ENCODE results near the gene DOCK10. TPM values are rescaled to one million over a fixed set of nuclear protein-coding genes. Genes with fewer than 3 reads are reported as not detected.
"Not testable (repeated sequence)": the region's sequence is repeated elsewhere in the genome, so short reads cannot be mapped to it uniquely, and the experiment has no call there.

DOCK10 gene
- total RNA-seq, 1 donor from 2014 or later = 138 TPM

GRCh38 chr2:224919472-224920110 is 122.7 kb downstream of the DOCK10 start:
- H3K36me3 Mint-ChIP-seq (ENCODE audit: low read depth) = peaks cover 27% of the 10 kb centered on the region
- H3K4me1 Mint-ChIP-seq = peaks cover 27% of the 10 kb centered on the region
- no peaks in the 10 kb centered on the region for H3K27me3 Mint-ChIP-seq
- no peak overlapping the region for H3K4me3 Mint-ChIP-seq
- intact Hi-C loops (cut with micrococcal nuclease) = loop anchor here (10.0 kb wide), 1 partner anchor 335 kb away; the partner anchor contains the start of gene CUL3
- H3K27ac Mint-ChIP-seq = no peak overlapping the region
- DNase-seq = peak; percentile 57
- H3K9me3 Mint-ChIP-seq = no peaks in the 10 kb centered on the region

- DNase-seq = peak; percentile 54
- Mint-ChIP-seq H3K36me3 (ENCODE audit: low read depth) (peaks cover 20% of the 10 kb centered on the region), H3K4me1 (peaks cover 20% of the 10 kb centered on the region), H3K27me3 (no peaks in the 10 kb centered on the region), H3K9me3 (no peaks in the 10 kb centered on the region), H3K27ac (no peak overlapping the region), H3K4me3 (no peak overlapping the region)
- intact Hi-C loops (cut with micrococcal nuclease) = no loop called here
Observed at GRCh38 chr2:224918626-224919471, 123.4 kb downstream of the DOCK10 start.

GRCh38 chr2:224917246-224917645 is 125.0 kb downstream of the DOCK10 start:
- H3K4me1 Mint-ChIP-seq; H3K27me3 Mint-ChIP-seq; H3K27ac Mint-ChIP-seq; intact Hi-C loops (cut with micrococcal nuclease); H3K36me3 Mint-ChIP-seq (ENCODE audit: low read depth); H3K9me3 Mint-ChIP-seq; H3K4me3 Mint-ChIP-seq; DNase-seq: not testable (repeated sequence)

- H3K27me3 Mint-ChIP-seq = no peaks in the 10 kb centered on the region
- no peak overlapping the region for H3K4me3 Mint-ChIP-seq
- peaks cover 20% of the 10 kb centered on the region for H3K4me1 Mint-ChIP-seq
- no peak for DNase-seq
- H3K27ac Mint-ChIP-seq = no peak overlapping the region
- peaks cover 21% of the 10 kb centered on the region for H3K36me3 Mint-ChIP-seq (ENCODE audit: low read depth)
- intact Hi-C loops (cut with micrococcal nuclease) = no loop called here
- no peaks in the 10 kb centered on the region for H3K9me3 Mint-ChIP-seq
Observed at GRCh38 chr2:224915136-224915535, 127.1 kb downstream of the DOCK10 start.

- H3K27ac Mint-ChIP-seq = peak overlapping the region; percentile 80
- intact Hi-C loops (cut with micrococcal nuclease) = loop anchor here (1.0 kb wide), 1 partner anchor 15 kb away; no protein-coding TSS in a partner anchor
- no peak overlapping the region for H3K4me3 Mint-ChIP-seq
- no peaks in the 10 kb centered on the region for H3K27me3 Mint-ChIP-seq
- peaks cover 46% of the 10 kb centered on the region for H3K36me3 Mint-ChIP-seq (ENCODE audit: low read depth)
- DNase-seq = peak; percentile 36
- H3K9me3 Mint-ChIP-seq = peaks cover 9% of the 10 kb centered on the region
- peaks cover 47% of the 10 kb centered on the region for H3K4me1 Mint-ChIP-seq
Observed at GRCh38 chr2:224910574-224910925, 131.7 kb downstream of the DOCK10 start.

- H3K27me3 Mint-ChIP-seq = no peaks in the 10 kb centered on the region
- DNase-seq = peak; percentile 58
- intact Hi-C loops (cut with micrococcal nuclease) = loop anchor here (1.0 kb wide), 1 partner anchor 15 kb away; no protein-coding TSS in a partner anchor
- peaks cover 9% of the 10 kb centered on the region for H3K9me3 Mint-ChIP-seq
- peak overlapping the region; percentile 80 for H3K27ac Mint-ChIP-seq
- H3K4me3 Mint-ChIP-seq = no peak overlapping the region
- peaks cover 46% of the 10 kb centered on the region for H3K36me3 Mint-ChIP-seq (ENCODE audit: low read depth)
- H3K4me1 Mint-ChIP-seq = peaks cover 46% of the 10 kb centered on the region
Observed at GRCh38 chr2:224909885-224910573, 132.2 kb downstream of the DOCK10 start.

- H3K4me3 Mint-ChIP-seq = no peak overlapping the region
- H3K9me3 Mint-ChIP-seq = peaks cover 9% of the 10 kb centered on the region
- DNase-seq = no peak
- no peaks in the 10 kb centered on the region for H3K27me3 Mint-ChIP-seq
- H3K36me3 Mint-ChIP-seq (ENCODE audit: low read depth) = peaks cover 48% of the 10 kb centered on the region
- H3K27ac Mint-ChIP-seq = peak overlapping the region; percentile 52
- peaks cover 48% of the 10 kb centered on the region for H3K4me1 Mint-ChIP-seq
- intact Hi-C loops (cut with micrococcal nuclease) = no loop called here
Observed at GRCh38 chr2:224908818-224909217, 133.4 kb downstream of the DOCK10 start.

GRCh38 chr2:224904381-224904780 is 137.9 kb downstream of the DOCK10 start:
- Mint-ChIP-seq H3K36me3 (ENCODE audit: low read depth) (peaks cover 51% of the 10 kb centered on the region), H3K4me1 (peaks cover 41% of the 10 kb centered on the region), H3K27me3 (no peaks in the 10 kb centered on the region), H3K4me3 (no peak overlapping the region), H3K27ac (no peak overlapping the region), H3K9me3 (peaks cover 9% of the 10 kb centered on the region)
- peak; percentile 26 for DNase-seq
- intact Hi-C loops (cut with micrococcal nuclease) = no loop called here

- Mint-ChIP-seq H3K36me3 (ENCODE audit: low read depth) (peaks cover 49% of the 10 kb centered on the region), H3K27ac (peak overlapping the region; percentile 29)
Observed at GRCh38 chr2:224903621-224904020, 138.6 kb downstream of the DOCK10 start.

GRCh38 chr2:224901121-224901676 is 141.1 kb downstream of the DOCK10 start:
- Mint-ChIP-seq H3K36me3 (ENCODE audit: low read depth) (peaks cover 45% of the 10 kb centered on the region), H3K4me3 (peak overlapping the region; percentile 30), H3K27me3 (no peaks in the 10 kb centered on the region), H3K27ac (peak overlapping the region; percentile 70), H3K9me3 (peaks cover 6% of the 10 kb centered on the region), H3K4me1 (peaks cover 39% of the 10 kb centered on the region)
- intact Hi-C loops (cut with micrococcal nuclease) = no loop called here
- DNase-seq = peak; percentile 45

More at GRCh38 chr2:224903621-224904020, 138.6 kb downstream of the DOCK10 start:
- peaks cover 41% of the 10 kb centered on the region for H3K4me1 Mint-ChIP-seq
- no peak overlapping the region for H3K4me3 Mint-ChIP-seq
- H3K27me3 Mint-ChIP-seq = no peaks in the 10 kb centered on the region
- peaks cover 9% of the 10 kb centered on the region for H3K9me3 Mint-ChIP-seq
- intact Hi-C loops (cut with micrococcal nuclease) = no loop called here
- DNase-seq = no peak

GRCh38 chr2:224895377-224895776 is 146.9 kb downstream of the DOCK10 start:
- Mint-ChIP-seq H3K9me3 (peaks cover 6% of the 10 kb centered on the region), H3K27me3 (no peaks in the 10 kb centered on the region), H3K4me1 (peaks cover 49% of the 10 kb centered on the region), H3K4me3 (no peak overlapping the region), H3K27ac (no peak overlapping the region), H3K36me3 (ENCODE audit: low read depth) (peaks cover 66% of the 10 kb centered on the region)
- intact Hi-C loops (cut with micrococcal nuclease) = loop anchor here (2.0 kb wide), 1 partner anchor 107 kb away; no protein-coding TSS in a partner anchor
- no peak for DNase-seq

GRCh38 chr2:224894356-224894755 is 147.9 kb downstream of the DOCK10 start:
- peak; percentile 67 for DNase-seq
- Mint-ChIP-seq H3K4me1 (peaks cover 56% of the 10 kb centered on the region), H3K9me3 (peaks cover 15% of the 10 kb centered on the region), H3K27ac (peak overlapping the region; percentile 89), H3K27me3 (no peaks in the 10 kb centered on the region), H3K36me3 (ENCODE audit: low read depth) (peaks cover 72% of the 10 kb centered on the region), H3K4me3 (peak overlapping the region; percentile 69)
- intact Hi-C loops (cut with micrococcal nuclease) = loop anchor here (2.0 kb wide), 1 partner anchor 108 kb away; no protein-coding TSS in a partner anchor

GRCh38 chr2:224893848-224894247 is 148.4 kb downstream of the DOCK10 start:
- H3K36me3 Mint-ChIP-seq (ENCODE audit: low read depth) = peaks cover 72% of the 10 kb centered on the region
- H3K4me3 Mint-ChIP-seq = peak overlapping the region; percentile 69
- H3K9me3 Mint-ChIP-seq = peaks cover 15% of the 10 kb centered on the region
- peak overlapping the region; percentile 89 for H3K27ac Mint-ChIP-seq
- intact Hi-C loops (cut with micrococcal nuclease) = loop anchor here (2.0 kb wide), 1 partner anchor 109 kb away; no protein-coding TSS in a partner anchor
- DNase-seq = no peak
- H3K27me3 Mint-ChIP-seq = no peaks in the 10 kb centered on the region
- peaks cover 52% of the 10 kb centered on the region for H3K4me1 Mint-ChIP-seq
